NT2/D1 (cell line): ENCODE data around the gene ZNF778.
A peak's percentile ranks its signal among the peaks of the same experiment; 100 is the strongest.
"Not testable (repeated sequence)": the region's sequence is repeated elsewhere in the genome, so short reads cannot be mapped to it uniquely, and the experiment has no call there.

ENCODE experiments used
- DNase-seq: peaks from one replicate; pipeline ENCODE4 v3.0.0-alpha.2; 2011; ENCODE audit warnings: low read depth, low spot score
- H3K27me3 ChIP-seq: 2 replicates; pipeline ENCODE4 v1.6.0; 2011; ENCODE audit warnings: mild to moderate bottlenecking; ENCODE audit not compliant: insufficient read length, insufficient read depth
- H3K36me3 ChIP-seq: 2 replicates; pipeline ENCODE4 v1.6.1; 2011; ENCODE audit warnings: mild to moderate bottlenecking, low read length, mixed read lengths; ENCODE audit not compliant: insufficient read depth, insufficient read length
- H3K4me1 ChIP-seq: 2 replicates; pipeline ENCODE4 v1.5.1; 2011; ENCODE audit not compliant: insufficient read depth, insufficient read length
- H3K4me3 ChIP-seq: 2 replicates; pipeline ENCODE4 v1.5.1; 2011; ENCODE audit warnings: low read depth; ENCODE audit not compliant: insufficient read length
- H3K9ac ChIP-seq: 2 replicates; pipeline ENCODE4 v1.6.0; 2011; ENCODE audit warnings: low read depth; ENCODE audit not compliant: insufficient read length
- H3K9me3 ChIP-seq: 2 replicates; pipeline ENCODE4 v1.5.1; 2011; ENCODE audit warnings: mild to moderate bottlenecking, low read length; ENCODE audit not compliant: insufficient read depth
- SUZ12 ChIP-seq: IDR thresholded peaks from 2 replicates; pipeline ENCODE4 v1.6.1; 2011; ENCODE audit not compliant: insufficient read length, insufficient read depth; ENCODE audit errors: extremely low read depth
- YY1 ChIP-seq: IDR thresholded peaks from 2 replicates; pipeline ENCODE4 v1.6.1; 2011; ENCODE audit not compliant: insufficient read length, insufficient read depth
- ZNF274 ChIP-seq: IDR thresholded peaks from 2 replicates; pipeline ENCODE4 v1.6.1; 2011; ENCODE audit warnings: mild to moderate bottlenecking, low read depth, low read length

The ZNF778 gene

DNA sequence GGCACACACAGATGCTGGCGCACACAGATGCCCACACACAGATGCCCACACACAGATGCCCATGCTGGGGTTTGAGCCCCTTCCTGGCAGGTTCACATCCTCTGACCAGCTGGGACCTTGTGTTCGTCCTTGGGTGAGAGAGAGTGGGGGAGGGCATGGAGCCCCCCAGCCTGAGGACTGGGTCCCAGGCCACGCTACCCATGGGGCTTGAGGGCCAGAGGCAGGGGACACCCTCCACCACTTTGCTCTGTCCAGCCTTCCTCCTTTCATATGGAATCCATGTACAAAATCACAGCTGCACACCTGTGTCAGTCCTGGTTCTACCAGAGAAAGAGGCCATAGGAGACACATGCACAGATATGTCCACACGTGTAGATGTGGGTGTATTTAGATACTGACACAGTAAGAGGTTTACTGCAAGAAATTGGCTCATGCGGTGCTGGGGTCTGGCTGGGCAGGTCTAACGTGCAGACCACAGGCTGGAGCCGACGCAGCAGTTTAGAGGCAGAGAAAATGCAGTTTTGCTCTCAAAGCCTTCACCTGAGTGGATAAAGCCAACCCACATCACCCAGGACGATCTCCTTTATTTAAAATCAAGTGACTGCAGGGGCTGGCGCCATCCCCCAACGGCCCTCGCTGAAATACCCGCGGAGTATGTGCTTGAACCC lies 28.0 kb upstream of the ZNF778 start:
- no peak for DNase-seq
- TF ChIP-seq YY1 (no peak), SUZ12 (no peak), ZNF274 (no peak)

DNA sequence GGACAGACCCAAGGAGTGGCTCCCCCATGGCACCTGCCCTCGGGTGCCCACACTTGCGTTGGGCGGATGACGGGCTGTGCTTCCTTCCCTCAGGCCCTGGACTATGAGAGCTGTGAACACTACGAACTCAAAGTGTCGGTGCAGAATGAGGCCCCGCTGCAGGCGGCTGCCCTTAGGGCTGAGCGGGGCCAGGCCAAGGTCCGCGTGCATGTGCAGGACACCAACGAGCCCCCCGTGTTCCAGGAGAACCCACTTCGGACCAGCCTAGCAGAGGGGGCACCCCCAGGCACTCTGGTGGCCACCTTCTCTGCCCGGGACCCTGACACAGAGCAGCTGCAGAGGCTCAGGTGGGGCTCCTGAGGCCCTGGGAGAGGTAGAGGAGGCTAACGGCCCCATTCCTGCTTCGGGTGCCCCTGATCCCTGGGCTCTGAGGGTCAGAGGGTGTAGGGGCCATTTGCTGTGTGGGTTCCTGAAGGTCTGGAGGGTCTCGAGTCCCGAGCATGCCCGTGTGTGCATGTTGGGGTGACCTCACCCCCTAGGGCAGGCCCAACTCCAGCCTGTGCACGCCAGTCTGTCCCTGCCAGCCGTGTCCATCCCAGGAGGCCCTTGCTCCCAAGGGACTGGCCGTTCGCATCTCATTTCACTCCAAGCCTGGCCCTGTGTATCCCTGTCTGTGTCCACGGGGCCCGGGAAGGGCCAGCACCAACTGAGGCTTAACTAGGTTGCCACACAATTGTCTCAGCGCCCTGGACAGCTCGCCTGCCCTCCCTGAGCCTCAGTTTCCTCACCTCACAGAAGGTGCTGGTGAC lies 27.1 kb upstream of the ZNF778 start:
- no peak overlapping the region for H3K9ac ChIP-seq
- H3K4me3 ChIP-seq, result no peak overlapping the region
- H3K27me3 ChIP-seq, result peaks cover 20% of the 10 kb centered on the region
- H3K4me1 ChIP-seq, result peaks cover 8% of the 10 kb centered on the region
- no peak for DNase-seq
- TF ChIP-seq ZNF274, result no peak
- TF ChIP-seq YY1, result no peak
- no peak for TF ChIP-seq SUZ12
- H3K36me3 ChIP-seq, result no peaks in the 10 kb centered on the region
- peaks cover 10% of the 10 kb centered on the region; the same call in 1 of the 2 replicates for H3K9me3 ChIP-seq

More for the DNA sequence above, 28.0 kb upstream of the ZNF778 start:
- H3K9ac ChIP-seq, result no peak overlapping the region
- H3K4me1 ChIP-seq, result peaks cover 7% of the 10 kb centered on the region
- H3K9me3 ChIP-seq, result peaks cover 10% of the 10 kb centered on the region; the same call in 1 of the 2 replicates
- no peak overlapping the region for H3K4me3 ChIP-seq
- H3K27me3 ChIP-seq, result peaks cover 20% of the 10 kb centered on the region
- no peaks in the 10 kb centered on the region for H3K36me3 ChIP-seq

DNA sequence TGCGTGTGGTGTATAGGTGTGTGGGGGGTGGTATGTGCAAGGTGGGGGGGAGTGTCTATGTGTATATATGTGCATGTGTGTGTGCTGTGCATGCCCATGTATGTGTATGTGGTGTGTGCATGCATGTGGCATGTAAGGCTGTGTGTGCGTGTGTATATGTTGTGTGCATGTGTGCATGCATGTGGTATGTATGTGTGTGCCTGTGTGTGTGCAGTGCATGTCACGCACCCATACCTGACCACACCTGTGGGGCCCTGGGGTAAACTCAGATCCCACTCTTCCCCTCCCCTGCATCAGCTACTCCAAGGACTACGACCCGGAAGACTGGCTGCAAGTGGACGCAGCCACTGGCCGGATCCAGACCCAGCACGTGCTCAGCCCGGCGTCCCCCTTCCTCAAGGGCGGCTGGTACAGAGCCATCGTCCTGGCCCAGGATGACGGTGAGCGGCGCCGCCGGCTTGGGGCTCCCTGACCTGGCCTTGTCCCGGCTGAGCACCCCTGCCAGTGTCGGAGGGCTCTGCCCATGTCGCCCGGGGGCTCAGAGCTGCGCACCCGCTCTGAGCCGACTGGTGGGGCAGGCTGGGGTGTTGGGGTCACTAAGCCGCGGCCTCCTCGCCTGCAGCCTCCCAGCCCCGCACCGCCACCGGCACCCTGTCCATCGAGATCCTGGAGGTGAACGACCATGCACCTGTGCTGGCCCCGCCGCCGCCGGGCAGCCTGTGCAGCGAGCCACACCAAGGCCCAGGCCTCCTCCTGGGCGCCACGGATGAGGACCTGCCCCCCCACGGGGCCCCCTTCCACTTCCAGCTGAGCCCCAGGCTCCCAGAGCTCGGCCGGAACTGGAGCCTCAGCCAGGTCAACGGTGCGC lies 26.2 kb upstream of the ZNF778 start:
- H3K9me3 ChIP-seq, result peaks cover 10% of the 10 kb centered on the region; the same call in 1 of the 2 replicates
- H3K4me3 ChIP-seq, result no peak overlapping the region
- TF ChIP-seq SUZ12 (no peak), YY1 (no peak), ZNF274 (no peak)
- no peak for DNase-seq
- peaks cover 20% of the 10 kb centered on the region for H3K27me3 ChIP-seq
- no peak overlapping the region for H3K9ac ChIP-seq
- no peaks in the 10 kb centered on the region for H3K36me3 ChIP-seq
- peaks cover 13% of the 10 kb centered on the region for H3K4me1 ChIP-seq

DNA sequence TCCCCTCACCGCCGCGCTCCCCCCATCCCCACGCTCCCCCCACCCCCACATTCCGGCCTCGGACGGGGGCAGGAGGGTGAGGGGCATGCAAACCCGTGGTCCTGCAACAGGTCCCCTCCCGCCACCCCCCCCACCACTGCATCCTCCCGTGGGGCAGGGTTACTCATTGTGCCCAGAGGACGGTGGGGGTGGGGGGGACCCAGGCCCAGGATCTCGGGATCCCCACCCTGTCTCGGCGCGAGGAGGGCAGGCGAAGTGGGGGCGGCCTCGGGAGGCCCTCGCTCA lies 25.7 kb upstream of the ZNF778 start:
- no peak for DNase-seq
- Histone ChIP-seq H3K9ac (peak overlapping the region; percentile 82), H3K36me3 (no peaks in the 10 kb centered on the region), H3K4me1 (peaks cover 13% of the 10 kb centered on the region), H3K4me3 (peak overlapping the region; percentile 61), H3K27me3 (peaks cover 20% of the 10 kb centered on the region), H3K9me3 (peaks cover 10% of the 10 kb centered on the region; the same call in 1 of the 2 replicates)
- TF ChIP-seq ZNF274 (no peak), SUZ12 (no peak), YY1 (no peak)

DNA sequence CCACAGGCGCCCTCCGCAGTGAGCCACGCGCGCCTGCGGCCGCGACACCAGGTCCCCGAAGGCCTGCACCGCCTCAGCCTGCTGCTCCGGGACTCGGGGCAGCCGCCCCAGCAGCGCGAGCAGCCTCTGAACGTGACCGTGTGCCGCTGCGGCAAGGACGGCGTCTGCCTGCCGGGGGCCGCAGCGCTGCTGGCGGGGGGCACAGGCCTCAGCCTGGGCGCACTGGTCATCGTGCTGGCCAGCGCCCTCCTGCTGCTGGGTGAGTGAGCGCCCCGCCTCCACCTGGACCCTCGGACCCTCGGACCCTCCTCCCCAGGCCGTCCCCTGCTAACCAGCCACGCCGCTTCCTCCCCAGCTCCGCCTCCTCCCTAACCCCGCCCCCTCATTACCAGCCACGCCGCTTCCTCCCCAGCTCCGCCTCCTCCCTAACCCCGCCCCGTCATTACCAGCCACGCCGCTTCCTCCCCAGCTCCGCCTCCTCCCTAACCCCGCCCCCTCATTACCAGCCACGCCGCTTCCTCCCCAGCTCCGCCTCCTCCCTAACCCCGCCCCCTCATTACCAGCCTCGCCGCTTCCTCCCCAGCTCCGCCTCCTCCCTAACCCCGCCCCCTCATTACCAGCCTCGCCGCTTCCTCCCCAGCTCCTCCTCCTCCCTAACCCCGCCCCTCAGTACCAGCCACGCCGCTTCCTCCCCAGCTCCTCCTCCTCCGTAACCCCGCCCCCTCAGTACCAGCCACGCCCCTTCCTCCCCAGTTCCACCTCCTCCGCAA lies 25.1 kb upstream of the ZNF778 start:
- peaks cover 18% of the 10 kb centered on the region for H3K4me1 ChIP-seq
- peaks cover 20% of the 10 kb centered on the region for H3K27me3 ChIP-seq
- H3K4me3 ChIP-seq, result peak overlapping the region; percentile 61
- H3K36me3 ChIP-seq, H3K9me3 ChIP-seq: not testable (repeated sequence)
- DNase-seq, result peak; percentile 79
- peak overlapping the region; percentile 82 for H3K9ac ChIP-seq

DNA sequence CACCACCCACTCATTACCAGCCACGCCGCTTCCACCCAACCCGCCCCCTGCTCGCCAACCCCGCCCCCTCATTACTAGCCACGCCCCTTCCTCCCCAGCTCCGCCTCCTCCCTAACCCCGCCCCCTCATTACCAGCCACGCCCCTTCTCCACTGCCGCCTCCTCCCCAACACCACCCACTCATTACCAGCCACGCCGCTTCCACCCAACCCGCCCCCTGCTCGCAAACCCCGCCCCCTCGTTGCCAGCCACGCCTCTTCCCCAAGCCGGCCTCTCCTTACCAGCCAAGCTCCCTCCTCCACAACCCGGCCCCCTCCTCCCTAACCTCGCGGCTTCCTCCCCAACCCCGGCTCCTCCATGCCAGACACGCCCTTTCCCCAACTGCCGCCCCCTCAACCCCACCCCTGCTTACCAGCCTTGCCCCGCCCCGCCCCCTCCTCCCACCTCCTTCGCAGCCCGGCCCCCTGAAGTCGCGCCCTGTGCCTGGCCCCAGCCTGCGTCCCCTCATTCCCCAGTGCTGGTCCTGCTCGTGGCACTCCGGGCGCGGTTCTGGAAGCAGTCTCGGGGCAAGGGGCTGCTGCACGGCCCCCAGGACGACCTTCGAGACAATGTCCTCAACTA lies 24.4 kb upstream of the ZNF778 start:
- H3K36me3 ChIP-seq, result no peaks in the 10 kb centered on the region
- peaks cover 20% of the 10 kb centered on the region for H3K27me3 ChIP-seq
- peaks cover 10% of the 10 kb centered on the region; the same call in 1 of the 2 replicates for H3K9me3 ChIP-seq
- TF ChIP-seq ZNF274 (no peak), YY1 (no peak), SUZ12 (no peak)
- H3K4me1 ChIP-seq, result peaks cover 22% of the 10 kb centered on the region
- peak; percentile 69 for DNase-seq
- H3K9ac ChIP-seq, result peak overlapping the region; percentile 56
- no peak overlapping the region for H3K4me3 ChIP-seq
